Thymus (tissue), 11 donors: ENCODE data around the gene SWAP70. TPM values are rescaled to one million over a fixed set of nuclear protein-coding genes. Genes with fewer than 3 reads are reported as not detected.

Source experiments
- DNase-seq, 9 donors: peaks; one replicate each; pipeline ENCODE4 v3.0.0-alpha.2; 2013; ENCODE audit warnings: low spot score in 9 of 9, low read depth in 6 of 9, missing footprints in 1 of 9
- H3K27ac ChIP-seq, 2 donors: one replicate each; pipeline ENCODE4 v1.5.1; 2013; ENCODE audit warnings: control low read depth in 1 of 2, low read depth in 1 of 2, low read length in 1 of 2, mild to moderate bottlenecking in 1 of 2, moderate library complexity in 1 of 2
- H3K27me3 ChIP-seq, 2 donors: one replicate each; pipeline ENCODE4 v1.5.1; 2013; ENCODE audit warnings: low read length in 1 of 2; ENCODE audit not compliant: control insufficient read depth in 2 of 2, insufficient read depth in 1 of 2
- H3K36me3 ChIP-seq, 2 donors: one replicate each; pipeline ENCODE4 v1.5.1; 2013; ENCODE audit warnings: low read length in 1 of 2, mild to moderate bottlenecking in 1 of 2, moderate library complexity in 1 of 2; ENCODE audit not compliant: control insufficient read depth in 2 of 2, insufficient read depth in 2 of 2
- H3K4me1 ChIP-seq, 2 donors: one replicate each; pipeline ENCODE4 v1.5.1; 2013; ENCODE audit warnings: low read length in 2 of 2; ENCODE audit not compliant: control insufficient read depth in 2 of 2, insufficient read depth in 2 of 2
- H3K4me3 ChIP-seq, 2 donors: one replicate each; pipeline ENCODE4 v1.5.1; 2013; ENCODE audit warnings: low read length in 2 of 2, control low read depth in 1 of 2, mild to moderate bottlenecking in 1 of 2
- H3K9me3 ChIP-seq, 2 donors: one replicate each; pipeline ENCODE4 v1.5.1; 2013; ENCODE audit warnings: low read length in 1 of 2, mild to moderate bottlenecking in 1 of 2; ENCODE audit not compliant: control insufficient read depth in 2 of 2, insufficient read depth in 1 of 2
- WGBS: extraction: QIAGEN DNeasy Blood & Tissue Kit; methylation state at CpG from one replicate; pipeline ENCODE4 v1.1.7; 2013; 5-methylcytosine and 5-hydroxymethylcytosine counted together
- polyA plus RNA-seq: library from polyadenylated mRNA; stranded (reverse); fragments of 200-250 nt; gene quantifications from one replicate; pipeline ENCODE4 v1.2.3, GENCODE V29; 2013
- total RNA-seq: library from RNA; stranded (reverse); fragments of 120-200 nt; gene quantifications from one replicate; pipeline ENCODE4 v1.2.4, GENCODE V29; 2013
- donor health status: healthy.

The SWAP70 gene
- total and polyA plus RNA-seq, 2 donors, result 12.0 to 17.8 TPM

DNA sequence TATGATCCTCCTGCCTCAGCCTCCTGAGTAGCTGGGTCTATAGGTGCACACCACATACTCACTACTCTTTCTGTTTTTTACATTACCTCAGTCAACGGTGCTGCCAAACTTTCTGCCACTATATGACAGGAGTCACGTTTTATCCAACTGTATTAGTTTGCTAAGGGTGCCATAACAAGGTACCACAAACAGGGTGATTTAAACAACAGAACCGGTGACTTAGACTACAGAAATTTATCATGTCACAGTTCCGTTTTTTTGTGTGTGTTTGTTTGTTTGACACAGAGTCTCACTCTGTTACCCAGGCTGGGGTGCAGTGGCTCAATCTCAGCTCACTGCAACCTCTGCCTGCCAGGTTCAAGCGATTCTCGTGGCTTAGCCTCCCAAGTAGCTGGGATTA, 6.3 kb upstream of the SWAP70 start:
- 95% methylated on average over 6 of the region's 6 CpGs for WGBS
- Histone ChIP-seq H3K36me3 (no peaks in the 10 kb centered on the region), H3K4me3 (no peak overlapping the region), H3K27ac (no peak overlapping the region), H3K27me3 (peaks cover 0 to 2% of the 10 kb centered on the region in 2 donors), H3K4me1 (no peaks in the 10 kb centered on the region), H3K9me3 (no peaks in the 10 kb centered on the region)
- DNase-seq, result no peak

GRCh38 chr11:9660886-9661285, 3.0 kb upstream of the SWAP70 start:
- DNase-seq, result no peak
- peaks cover 0 to 5% of the 10 kb centered on the region in 2 donors for H3K9me3 ChIP-seq
- peaks cover 0 to 19% of the 10 kb centered on the region in 2 donors for H3K27me3 ChIP-seq
- no peak overlapping the region for H3K4me3 ChIP-seq
- H3K4me1 ChIP-seq, result peaks cover 7 to 13% of the 10 kb centered on the region in 2 donors
- H3K27ac ChIP-seq, result no peak overlapping the region
- no peaks in the 10 kb centered on the region for H3K36me3 ChIP-seq
- WGBS, result 96% methylated on average over 3 of the region's 3 CpGs

GRCh38 chr11:9662273-9662672, 1.6 kb upstream of the SWAP70 start:
- H3K4me3 ChIP-seq, result no peak overlapping the region
- H3K27me3 ChIP-seq, result peaks cover 0 to 19% of the 10 kb centered on the region in 2 donors
- H3K9me3 ChIP-seq, result peaks cover 0 to 9% of the 10 kb centered on the region in 2 donors
- DNase-seq, result peak in 1 of 9 donors; percentile 26
- 6% methylated on average over 3 of the region's 3 CpGs for WGBS
- peaks cover 7 to 13% of the 10 kb centered on the region in 2 donors for H3K4me1 ChIP-seq
- H3K27ac ChIP-seq, result no peak overlapping the region
- no peaks in the 10 kb centered on the region for H3K36me3 ChIP-seq

- Histone ChIP-seq H3K27me3 (peaks cover 0 to 19% of the 10 kb centered on the region in 2 donors), H3K27ac (peak overlapping the region; percentile 69 to 85), H3K36me3 (no peaks in the 10 kb centered on the region), H3K4me3 (peak overlapping the region; percentile 89 to 91), H3K4me1 (peaks cover 7 to 13% of the 10 kb centered on the region in 2 donors), H3K9me3 (peaks cover 0 to 9% of the 10 kb centered on the region in 2 donors)
- WGBS, result 1% methylated on average over 43 of the region's 43 CpGs
- DNase-seq, result peak in 3 of 9 donors; percentile 24 to 58 (median 24)
Measured at GRCh38 chr11:9664276-9665171, 647 bp downstream of the SWAP70 start.

- Histone ChIP-seq H3K4me3 (no peak overlapping the region), H3K27ac (no peak overlapping the region), H3K36me3 (no peaks in the 10 kb centered on the region), H3K4me1 (peaks cover 7 to 13% of the 10 kb centered on the region in 2 donors), H3K9me3 (peaks cover 0 to 9% of the 10 kb centered on the region in 2 donors), H3K27me3 (peaks cover 0 to 19% of the 10 kb centered on the region in 2 donors)
- DNase-seq, result no peak
- over 99% methylated on average over 2 of the region's 2 CpGs for WGBS
Measured at GRCh38 chr11:9665749-9666148, 1.9 kb downstream of the SWAP70 start.

DNA sequence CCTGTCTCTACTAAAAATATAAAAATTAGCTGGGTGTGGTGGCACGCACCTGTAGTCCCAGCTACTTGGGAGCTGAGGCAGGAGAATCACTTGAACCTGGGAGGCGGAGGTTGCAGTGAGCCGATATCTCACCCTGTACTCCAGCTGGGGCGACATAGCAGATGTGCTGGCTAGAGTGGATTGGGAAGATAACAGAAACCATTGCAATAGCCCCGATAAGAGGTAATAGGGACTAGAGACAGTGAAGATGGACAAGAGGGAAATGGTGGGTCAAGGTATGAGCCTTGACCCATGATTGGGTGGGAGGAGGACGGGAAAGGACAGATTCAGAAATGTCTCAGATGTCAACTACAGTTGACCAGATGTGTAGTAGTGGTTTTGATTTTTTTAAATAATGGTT, 6.1 kb downstream of the SWAP70 start:
- no peaks in the 10 kb centered on the region for H3K36me3 ChIP-seq

DNA sequence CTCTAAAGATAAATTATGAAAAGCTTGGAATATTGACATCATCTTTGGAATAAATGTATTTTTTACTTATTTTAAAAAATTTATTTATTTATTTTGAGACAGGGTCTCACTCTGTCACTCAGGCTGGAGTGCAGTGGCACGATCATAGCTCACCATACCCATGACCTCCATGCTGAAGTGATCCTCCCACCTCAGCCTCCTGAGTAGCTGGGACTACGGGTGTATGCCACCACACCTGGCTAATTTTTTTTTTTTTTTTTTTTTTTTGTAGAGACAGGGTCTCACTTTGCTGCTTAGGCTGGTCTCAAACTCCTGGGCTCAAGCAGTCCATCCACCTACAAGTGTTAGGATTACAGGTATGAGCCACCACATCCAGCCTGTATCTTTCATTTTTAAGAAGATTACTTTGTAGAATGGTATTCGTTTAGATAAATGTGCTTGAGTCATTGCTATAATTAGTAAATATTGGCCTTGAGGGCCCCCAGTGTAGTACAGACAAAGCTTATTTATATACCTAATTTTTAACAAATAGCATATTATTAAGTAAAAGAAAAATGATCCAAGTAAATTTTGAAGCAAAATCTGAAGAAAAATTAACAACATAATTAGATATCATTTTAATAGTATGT, 8.5 kb downstream of the SWAP70 start:
- no peaks in the 10 kb centered on the region for H3K4me1 ChIP-seq
- no peak overlapping the region for H3K4me3 ChIP-seq
- no peaks in the 10 kb centered on the region for H3K36me3 ChIP-seq
- H3K27ac ChIP-seq, result no peak overlapping the region
- no peak for DNase-seq
- no peaks in the 10 kb centered on the region for H3K9me3 ChIP-seq
- WGBS, result 95% methylated on average over 3 of the region's 3 CpGs
- no peaks in the 10 kb centered on the region for H3K27me3 ChIP-seq

More for the DNA sequence above, 6.1 kb downstream of the SWAP70 start:
- WGBS, result 98% methylated on average over 6 of the region's 6 CpGs
- H3K27me3 ChIP-seq, result no peaks in the 10 kb centered on the region
- no peak overlapping the region for H3K4me3 ChIP-seq
- H3K27ac ChIP-seq, result no peak overlapping the region
- DNase-seq, result no peak
- H3K4me1 ChIP-seq, result no peaks in the 10 kb centered on the region
- H3K9me3 ChIP-seq, result peaks cover 0 to 5% of the 10 kb centered on the region in 2 donors

- no peaks in the 10 kb centered on the region for H3K9me3 ChIP-seq
- 98% methylated on average over 4 of the region's 4 CpGs for WGBS
- no peaks in the 10 kb centered on the region for H3K36me3 ChIP-seq
- H3K27ac ChIP-seq, result no peak overlapping the region
- no peaks in the 10 kb centered on the region for H3K4me1 ChIP-seq
- H3K27me3 ChIP-seq, result no peaks in the 10 kb centered on the region
- DNase-seq, result no peak
- H3K4me3 ChIP-seq, result no peak overlapping the region
Measured at GRCh38 chr11:9672918-9673317, 9.0 kb downstream of the SWAP70 start.

GRCh38 chr11:9675691-9676090, 11.8 kb downstream of the SWAP70 start:
- H3K4me1 ChIP-seq, result no peaks in the 10 kb centered on the region

More at GRCh38 chr11:9675691-9676090, 11.8 kb downstream of the SWAP70 start:
- no peaks in the 10 kb centered on the region for H3K9me3 ChIP-seq
- 71% methylated on average over 3 of the region's 3 CpGs for WGBS
- no peak overlapping the region for H3K4me3 ChIP-seq
- H3K27me3 ChIP-seq, result no peaks in the 10 kb centered on the region
- H3K27ac ChIP-seq, result no peak overlapping the region
- no peaks in the 10 kb centered on the region for H3K36me3 ChIP-seq
- DNase-seq, result no peak
